Measurements from ENCODE around the gene FAM228B. TPM values are rescaled to one million over a fixed set of nuclear protein-coding genes. Genes with fewer than 3 reads are reported as not detected.
A peak's percentile ranks its signal among the peaks of the same experiment; 100 is the strongest.

The FAM228B gene
- total RNA-seq, 1 experiment from 2014 or later: 10.6 TPM

DNA sequence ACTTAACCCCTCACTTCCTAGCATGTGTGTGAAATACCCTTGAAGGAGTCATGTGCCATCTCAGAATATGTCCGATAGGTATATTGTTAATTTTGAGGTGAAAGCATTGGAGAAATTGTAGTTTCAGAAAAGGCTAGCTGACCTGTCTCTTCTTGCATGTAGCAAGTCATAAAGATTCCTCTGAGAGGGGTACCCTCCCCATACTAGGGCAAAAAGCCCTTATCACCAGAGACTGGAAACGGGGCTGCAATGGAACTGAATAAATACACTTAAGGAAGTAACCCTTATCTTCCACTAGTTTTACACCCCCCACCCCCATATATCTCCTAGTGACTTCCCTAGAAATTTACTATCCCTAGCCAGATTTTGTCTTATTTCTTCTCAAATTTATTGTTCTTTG lies 45.4 kb upstream of the FAM228B start:
- intact Hi-C loops (cut with micrococcal nuclease): loop anchor here (2.0 kb wide), 1 partner anchor 151 kb away; the partner anchor contains the start of gene ATAD2B
- BruUV-seq (replicated peaks): TSS peak; percentile 31
- no peak for DNase-seq (ENCODE audit: unreplicated experiment)
- no peaks in the 10 kb centered on the region for H3K27me3 Mint-ChIP-seq (ENCODE audit: insufficient read depth, unreplicated experiment)
- H3K27ac Mint-ChIP-seq (ENCODE audit: low read depth, unreplicated experiment): peak overlapping the region; percentile 97
- no peaks in the 10 kb centered on the region for H3K9me3 Mint-ChIP-seq (ENCODE audit: unreplicated experiment)
- ChIA-PET POLR2A (interaction anchor here (0.8 to 3.1 kb wide), 7 partner anchors 27 to 173 kb away, joined by 3 to 44 read pairs (median 5); partner anchors contain the start of gene WDCP), CTCF (no interaction called here)
- peak overlapping the region; percentile 97 for H3K4me3 Mint-ChIP-seq (ENCODE audit: unreplicated experiment)
- peaks cover 81% of the 10 kb centered on the region for H3K36me3 Mint-ChIP-seq (ENCODE audit: insufficient read depth, unreplicated experiment)
- TF ChIP-seq, protein P1, sequence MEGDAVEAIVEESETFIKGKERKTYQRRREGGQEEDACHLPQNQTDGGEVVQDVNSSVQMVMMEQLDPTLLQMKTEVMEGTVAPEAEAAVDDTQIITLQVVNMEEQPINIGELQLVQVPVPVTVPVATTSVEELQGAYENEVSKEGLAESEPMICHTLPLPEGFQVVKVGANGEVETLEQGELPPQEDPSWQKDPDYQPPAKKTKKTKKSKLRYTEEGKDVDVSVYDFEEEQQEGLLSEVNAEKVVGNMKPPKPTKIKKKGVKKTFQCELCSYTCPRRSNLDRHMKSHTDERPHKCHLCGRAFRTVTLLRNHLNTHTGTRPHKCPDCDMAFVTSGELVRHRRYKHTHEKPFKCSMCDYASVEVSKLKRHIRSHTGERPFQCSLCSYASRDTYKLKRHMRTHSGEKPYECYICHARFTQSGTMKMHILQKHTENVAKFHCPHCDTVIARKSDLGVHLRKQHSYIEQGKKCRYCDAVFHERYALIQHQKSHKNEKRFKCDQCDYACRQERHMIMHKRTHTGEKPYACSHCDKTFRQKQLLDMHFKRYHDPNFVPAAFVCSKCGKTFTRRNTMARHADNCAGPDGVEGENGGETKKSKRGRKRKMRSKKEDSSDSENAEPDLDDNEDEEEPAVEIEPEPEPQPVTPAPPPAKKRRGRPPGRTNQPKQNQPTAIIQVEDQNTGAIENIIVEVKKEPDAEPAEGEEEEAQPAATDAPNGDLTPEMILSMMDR (IDR thresholded peaks at IDR 0.05; ENCODE audit: unreplicated experiment): no peak
- H3K4me1 Mint-ChIP-seq (ENCODE audit: insufficient read depth, unreplicated experiment): peaks cover 37% of the 10 kb centered on the region

DNA sequence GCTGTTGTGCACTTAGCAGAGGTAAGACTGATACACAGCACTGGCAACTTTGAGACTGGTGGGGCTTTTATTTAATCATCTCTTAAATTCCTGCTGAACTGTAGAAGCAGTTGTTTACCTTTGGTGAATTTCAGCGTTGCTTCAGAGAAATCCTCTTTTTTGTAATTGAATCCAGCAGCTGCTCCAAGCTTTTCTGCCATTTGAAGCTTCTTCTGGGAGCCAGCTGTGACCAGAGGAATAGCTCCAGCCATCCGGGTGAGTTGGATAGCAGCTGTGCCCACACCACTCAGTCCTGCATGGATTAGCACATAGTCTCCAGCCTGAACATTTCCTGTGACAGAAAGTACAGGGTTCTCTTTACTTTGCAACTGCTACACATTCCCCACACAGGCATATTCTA lies 42.6 kb upstream of the FAM228B start:
- TF ChIP-seq, protein P1 (IDR thresholded peaks at IDR 0.05; ENCODE audit: unreplicated experiment): no peak
- Mint-ChIP-seq H3K4me1 (ENCODE audit: insufficient read depth, unreplicated experiment) (peaks cover 35% of the 10 kb centered on the region), H3K27me3 (ENCODE audit: insufficient read depth, unreplicated experiment) (no peaks in the 10 kb centered on the region), H3K27ac (ENCODE audit: low read depth, unreplicated experiment) (no peak overlapping the region), H3K9me3 (ENCODE audit: unreplicated experiment) (no peaks in the 10 kb centered on the region), H3K4me3 (ENCODE audit: unreplicated experiment) (no peak overlapping the region), H3K36me3 (ENCODE audit: insufficient read depth, unreplicated experiment) (peaks cover 55% of the 10 kb centered on the region)
- ChIA-PET CTCF (interaction anchor here (0.5 to 4.8 kb wide), 4 partner anchors 13 to 256 kb away, joined by 3 to 30 read pairs (median 3); no protein-coding TSS in a partner anchor), POLR2A (interaction anchor here (0.8 to 1.6 kb wide), 3 partner anchors 10 to 153 kb away, joined by 3 to 5 read pairs (median 4); partner anchors contain the start of genes ATAD2B and FAM228B)
- BruUV-seq (replicated peaks): no TSS peak
- no peak for DNase-seq (ENCODE audit: unreplicated experiment)
- intact Hi-C loops (cut with micrococcal nuclease): loop anchor here (5.0 kb wide), 1 partner anchor 138 kb away; the partner anchor contains the start of gene UBXN2A

- H3K4me1 Mint-ChIP-seq (ENCODE audit: insufficient read depth, unreplicated experiment): peaks cover 30% of the 10 kb centered on the region
- no peaks in the 10 kb centered on the region for H3K27me3 Mint-ChIP-seq (ENCODE audit: insufficient read depth, unreplicated experiment)
- no TSS peak for BruUV-seq (replicated peaks)
Measured at GRCh38 chr2:24082787-24083566, 40.3 kb upstream of the FAM228B start.

More at GRCh38 chr2:24082787-24083566, 40.3 kb upstream of the FAM228B start:
- peak overlapping the region; percentile 92 for H3K27ac Mint-ChIP-seq (ENCODE audit: low read depth, unreplicated experiment)
- H3K4me3 Mint-ChIP-seq (ENCODE audit: unreplicated experiment): peak overlapping the region; percentile 75
- peaks cover 40% of the 10 kb centered on the region for H3K36me3 Mint-ChIP-seq (ENCODE audit: insufficient read depth, unreplicated experiment)
- TF ChIP-seq, protein P1 (IDR thresholded peaks at IDR 0.05; ENCODE audit: unreplicated experiment): no peak
- no peaks in the 10 kb centered on the region for H3K9me3 Mint-ChIP-seq (ENCODE audit: unreplicated experiment)
- CTCF ChIA-PET: interaction anchor here (0.5 to 4.8 kb wide), 15 partner anchors 17 to 280 kb away, joined by 3 to 41 read pairs (median 5); partner anchors contain the start of genes ATAD2B, FAM228B, MFSD2B and UBXN2A
- DNase-seq (ENCODE audit: unreplicated experiment): no peak
- POLR2A ChIA-PET: interaction anchor here (0.6 to 4.2 kb wide), 27 partner anchors 7 to 408 kb away, joined by 3 to 108 read pairs (median 6); partner anchors contain the start of genes ATAD2B, FAM228B, FKBP1B and ITSN2
- intact Hi-C loops (cut with micrococcal nuclease): loop anchor here (5.0 kb wide), 1 partner anchor 141 kb away; the partner anchor contains the start of gene UBXN2A

Measured in MCF 10A (cell line).